CD4-positive, alpha-beta T cell treated with Interferon alpha-2 for 1 hour (primary cell): ENCODE measurements around the gene SLIT3.
A peak's percentile ranks its signal among the peaks of the same experiment; 100 is the strongest.

Experiments used
- DNase-seq, 2 donors: peaks; one replicate each; pipeline ENCODE4 v3.0.0-alpha.2; 2020 to 2022

The SLIT3 gene

GRCh38 chr5:168809218-168809617 is 491.7 kb downstream of the SLIT3 start:
- DNase-seq = no peak

- DNase-seq = no peak
These were observed 492.8 kb downstream of the SLIT3 start for GRCh38 chr5:168808051-168808616.

GRCh38 chr5:168807287-168807686 is 493.7 kb downstream of the SLIT3 start:
- DNase-seq = no peak

GRCh38 chr5:168803541-168803940 is 497.4 kb downstream of the SLIT3 start:
- no peak for DNase-seq

GRCh38 chr5:168802337-168802736 is 498.6 kb downstream of the SLIT3 start:
- no peak for DNase-seq

GRCh38 chr5:168801567-168801966 is 499.4 kb downstream of the SLIT3 start:
- no peak for DNase-seq

- DNase-seq = no peak
These were observed 500.2 kb downstream of the SLIT3 start for GRCh38 chr5:168800701-168801100.

- DNase-seq = no peak
These were observed 502.6 kb downstream of the SLIT3 start for GRCh38 chr5:168798065-168799023.

- no peak for DNase-seq
These were observed 504.1 kb downstream of the SLIT3 start for GRCh38 chr5:168796593-168797580.

GRCh38 chr5:168796000-168796399 is 504.9 kb downstream of the SLIT3 start:
- no peak for DNase-seq

GRCh38 chr5:168793841-168794837 is 506.8 kb downstream of the SLIT3 start:
- DNase-seq = peak in 1 of 2 donors; percentile 25

GRCh38 chr5:168792678-168793077 is 508.3 kb downstream of the SLIT3 start:
- DNase-seq = no peak

GRCh38 chr5:168790671-168791250 is 510.2 kb downstream of the SLIT3 start:
- no peak for DNase-seq

GRCh38 chr5:168790002-168790635 is 510.8 kb downstream of the SLIT3 start:
- DNase-seq = no peak

GRCh38 chr5:168788786-168789185 is 512.2 kb downstream of the SLIT3 start:
- no peak for DNase-seq

GRCh38 chr5:168788107-168788506 is 512.8 kb downstream of the SLIT3 start:
- no peak for DNase-seq

- no peak for DNase-seq
These were observed 514.8 kb downstream of the SLIT3 start for GRCh38 chr5:168786147-168786546.

- DNase-seq = no peak
These were observed 516.5 kb downstream of the SLIT3 start for GRCh38 chr5:168784454-168784853.

GRCh38 chr5:168781941-168782571 is 518.9 kb downstream of the SLIT3 start:
- DNase-seq = no peak

- DNase-seq = no peak
These were observed 520.1 kb downstream of the SLIT3 start for GRCh38 chr5:168780888-168781287.
